Measurements from ENCODE around the gene ESRRA. TPM values are rescaled to one million over a fixed set of nuclear protein-coding genes. Genes with fewer than 3 reads are reported as not detected.

ESRRA gene
- total and polyA plus RNA-seq, 2 of the 13 experiments (the other 11 are each of a cell fraction or from before 2014, with no cell fraction given) = 18.1 to 36.3 TPM

DNA sequence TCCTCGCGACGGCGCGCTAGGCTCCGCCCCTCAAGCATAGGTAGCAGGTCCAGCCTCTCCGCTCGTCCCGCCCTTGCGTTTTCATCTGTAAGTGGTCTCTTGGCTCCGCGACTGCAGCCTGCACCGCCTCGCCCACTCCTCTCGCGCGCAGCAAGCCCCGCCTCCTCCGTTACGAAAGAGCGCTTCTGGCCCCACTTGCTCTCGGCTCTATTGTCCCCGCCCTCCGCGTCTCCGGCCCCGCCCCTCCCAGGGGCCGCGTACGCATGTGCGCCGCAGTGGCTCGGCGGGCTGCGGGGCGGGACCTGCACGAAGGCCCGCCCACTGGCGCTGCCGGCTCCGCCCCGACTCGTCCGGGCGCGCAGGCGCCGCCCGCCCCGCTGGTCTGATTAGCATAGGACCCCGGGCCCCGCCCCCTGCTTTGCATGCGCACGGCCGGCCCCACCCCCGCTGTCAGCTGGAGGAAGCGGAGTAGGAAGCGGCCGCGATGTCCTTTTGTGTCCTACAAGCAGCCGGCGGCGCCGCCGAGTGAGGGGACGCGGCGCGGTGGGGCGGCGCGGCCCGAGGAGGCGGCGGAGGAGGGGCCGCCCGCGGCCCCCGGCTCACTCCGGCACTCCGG lies at the start of gene ESRRA (continued):
- TF ChIP-seq, protein P1, sequence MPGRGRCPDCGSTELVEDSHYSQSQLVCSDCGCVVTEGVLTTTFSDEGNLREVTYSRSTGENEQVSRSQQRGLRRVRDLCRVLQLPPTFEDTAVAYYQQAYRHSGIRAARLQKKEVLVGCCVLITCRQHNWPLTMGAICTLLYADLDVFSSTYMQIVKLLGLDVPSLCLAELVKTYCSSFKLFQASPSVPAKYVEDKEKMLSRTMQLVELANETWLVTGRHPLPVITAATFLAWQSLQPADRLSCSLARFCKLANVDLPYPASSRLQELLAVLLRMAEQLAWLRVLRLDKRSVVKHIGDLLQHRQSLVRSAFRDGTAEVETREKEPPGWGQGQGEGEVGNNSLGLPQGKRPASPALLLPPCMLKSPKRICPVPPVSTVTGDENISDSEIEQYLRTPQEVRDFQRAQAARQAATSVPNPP (CRISPR knock-in tag; IDR thresholded peaks at IDR 0.05) = no peak
- TF ChIP-seq SALL1 (CRISPR knock-in tag; IDR thresholded peaks at IDR 0.05) = no peak
- no peak for TF ChIP-seq KLF13 (CRISPR knock-in tag; IDR thresholded peaks at IDR 0.05)
- no peak for TF ChIP-seq ZNF292 (CRISPR knock-in tag; IDR thresholded peaks at IDR 0.05; ENCODE audit: borderline replicate concordance, low read depth)
- TF ChIP-seq ZNF512B (CRISPR knock-in tag; IDR thresholded peaks at IDR 0.05; ENCODE audit: borderline replicate concordance) = no peak
- TF ChIP-seq ZSCAN30 (CRISPR knock-in tag; IDR thresholded peaks at IDR 0.05) = no peak
- no peak for TF ChIP-seq ZKSCAN1 (IDR thresholded peaks at IDR 0.05; ENCODE audit: low read length)
- no peak for TF ChIP-seq CHD4 (IDR thresholded peaks at IDR 0.05; ENCODE audit: borderline replicate concordance, low read length)
- no peak for TF ChIP-seq MEIS2 (CRISPR knock-in tag; IDR thresholded peaks at IDR 0.05)
- no peak for TF ChIP-seq PLRG1 (conservative IDR thresholded peaks at IDR 0.05)
- TF ChIP-seq NFATC3 (CRISPR knock-in tag; IDR thresholded peaks at IDR 0.05) = no peak
- TF ChIP-seq ZNF225 (CRISPR knock-in tag; IDR thresholded peaks at IDR 0.05) = no peak
- TF ChIP-seq SP4 (CRISPR knock-in tag; IDR thresholded peaks at IDR 0.05) = peak; percentile 90
- TF ChIP-seq ZNF383 (CRISPR knock-in tag; IDR thresholded peaks at IDR 0.05; ENCODE audit: borderline replicate concordance) = no peak
- no peak for TF ChIP-seq RBAK (CRISPR knock-in tag; IDR thresholded peaks at IDR 0.05)
- TF ChIP-seq BCL3 (CRISPR knock-in tag; IDR thresholded peaks at IDR 0.05) = no peak
- no peak for TF ChIP-seq ATF4 (CRISPR knock-in tag; IDR thresholded peaks at IDR 0.05)
- TF ChIP-seq CEBPG (CRISPR knock-in tag; IDR thresholded peaks at IDR 0.05) = peak; percentile 81
- TF ChIP-seq ZNF619 (CRISPR knock-in tag; IDR thresholded peaks at IDR 0.05) = no peak
- TF ChIP-seq ZMAT3 (CRISPR knock-in tag; conservative IDR thresholded peaks at IDR 0.05) = no peak
- TF ChIP-seq ZBED4 (CRISPR knock-in tag; IDR thresholded peaks at IDR 0.05; ENCODE audit: borderline replicate concordance) = no peak
- TF ChIP-seq POLR2A (IDR thresholded peaks at IDR 0.05; ENCODE audit: insufficient read depth in 1 of 2, low read depth in 2 of 2, low read length in 2 of 2) = peak in 1 of 2 experiments; percentile 20; a peak in 2 of 4 replicates
